DND-41 (cell line): ENCODE results near the gene NUDT3.

ENCODE experiments used
- ATAC-seq: fragments of 200-7000 bp; cut with Tn5 transposase; 3 replicates; pipeline ENCODE4 v1.9.1; 2021; ENCODE audit warnings: low read depth; ENCODE audit not compliant: insufficient read depth
- DNase-seq: peaks from one replicate; pipeline ENCODE4 v3.0.0-alpha.2; 2020
- H2AFZ ChIP-seq: 2 replicates; pipeline ENCODE4 v1.6.0; 2012; ENCODE audit warnings: low read depth, low read length
- H3K27ac ChIP-seq: 2 replicates; pipeline ENCODE4 v1.5.1; 2012; ENCODE audit warnings: low read length, inconsistent platforms
- H3K27me3 ChIP-seq: fragments of 200-600 bp; sonication (generic); 2 replicates; pipeline ENCODE4 v1.6.0; 2012; ENCODE audit warnings: low read length, mild to moderate bottlenecking, inconsistent platforms; ENCODE audit not compliant: insufficient read depth, poor library complexity
- H3K36me3 ChIP-seq: 2 replicates; pipeline ENCODE4 v1.5.1; 2012; ENCODE audit warnings: low read length, inconsistent platforms; ENCODE audit not compliant: insufficient read depth
- H3K4me1 ChIP-seq: 2 replicates; pipeline ENCODE4 v1.5.1; 2012; ENCODE audit warnings: mild to moderate bottlenecking, low read length; ENCODE audit not compliant: insufficient read depth
- H3K4me2 ChIP-seq: 2 replicates; pipeline ENCODE4 v1.6.0; 2012; ENCODE audit warnings: mild to moderate bottlenecking, moderate library complexity, low read length, inconsistent platforms; ENCODE audit not compliant: insufficient read depth
- H3K4me3 ChIP-seq, 2 experiments: fragments of 200-600 bp in 1 of 2; shearing (Covaris generic) in 1 of 2; 2 replicates each; pipeline ENCODE4 v1.5.1; 2012 to 2016; ENCODE audit warnings: inconsistent platforms in 2 of 2, low read length in 2 of 2, mild to moderate bottlenecking in 2 of 2, low read depth in 1 of 2, moderate library complexity in 1 of 2
- H3K79me2 ChIP-seq: 2 replicates; pipeline ENCODE4 v1.6.0; 2012; ENCODE audit warnings: low read length, inconsistent platforms; ENCODE audit not compliant: insufficient read depth
- H3K9ac ChIP-seq: 2 replicates; pipeline ENCODE4 v1.6.0; 2012; ENCODE audit warnings: low read depth, mild to moderate bottlenecking, inconsistent platforms, low read length, moderate library complexity
- H3K9me3 ChIP-seq: 2 replicates; pipeline ENCODE4 v1.5.1; 2012; ENCODE audit warnings: low read length, moderate library complexity, mild to moderate bottlenecking, inconsistent platforms; ENCODE audit not compliant: insufficient read depth, severe bottlenecking
- H4K20me1 ChIP-seq: 2 replicates; pipeline ENCODE4 v1.6.0; 2012; ENCODE audit warnings: low read length; ENCODE audit not compliant: insufficient read depth
- EZH2 ChIP-seq: IDR thresholded peaks from 3 replicates; pipeline ENCODE4 v1.6.1; 2012; ENCODE audit warnings: borderline replicate concordance, low read depth, mild to moderate bottlenecking, moderate library complexity, low read length, inconsistent platforms; ENCODE audit not compliant: severe bottlenecking
- TF ChIP-seq, protein P1 (sequence below): IDR thresholded peaks from 2 replicates; pipeline ENCODE4 v1.5.1; 2012; ENCODE audit warnings: borderline replicate concordance, low read length, moderate library complexity, mild to moderate bottlenecking; ENCODE audit not compliant: poor library complexity, severe bottlenecking; ENCODE audit errors: extremely low read depth

NUDT3 gene

GRCh38 chr6:34342247-34342646 lies 50.2 kb downstream of the NUDT3 start:
- Histone ChIP-seq H2AFZ (no peak overlapping the region), H3K4me2 (no peak overlapping the region), H3K27me3 (no peaks in the 10 kb centered on the region), H3K27ac (no peak overlapping the region), H3K4me3 (no peak overlapping the region), H3K79me2 (peaks cover 89% of the 10 kb centered on the region), H3K9me3 (no peaks in the 10 kb centered on the region), H3K36me3 (peaks cover 24% of the 10 kb centered on the region), H3K9ac (no peak overlapping the region), H3K4me1 (peaks cover 7% of the 10 kb centered on the region; the same call in 1 of the 2 replicates), H4K20me1 (peaks cover 42% of the 10 kb centered on the region; the same call in 1 of the 2 replicates)
- DNase-seq (no peak), ATAC-seq (no peak)
- TF ChIP-seq, protein P1, sequence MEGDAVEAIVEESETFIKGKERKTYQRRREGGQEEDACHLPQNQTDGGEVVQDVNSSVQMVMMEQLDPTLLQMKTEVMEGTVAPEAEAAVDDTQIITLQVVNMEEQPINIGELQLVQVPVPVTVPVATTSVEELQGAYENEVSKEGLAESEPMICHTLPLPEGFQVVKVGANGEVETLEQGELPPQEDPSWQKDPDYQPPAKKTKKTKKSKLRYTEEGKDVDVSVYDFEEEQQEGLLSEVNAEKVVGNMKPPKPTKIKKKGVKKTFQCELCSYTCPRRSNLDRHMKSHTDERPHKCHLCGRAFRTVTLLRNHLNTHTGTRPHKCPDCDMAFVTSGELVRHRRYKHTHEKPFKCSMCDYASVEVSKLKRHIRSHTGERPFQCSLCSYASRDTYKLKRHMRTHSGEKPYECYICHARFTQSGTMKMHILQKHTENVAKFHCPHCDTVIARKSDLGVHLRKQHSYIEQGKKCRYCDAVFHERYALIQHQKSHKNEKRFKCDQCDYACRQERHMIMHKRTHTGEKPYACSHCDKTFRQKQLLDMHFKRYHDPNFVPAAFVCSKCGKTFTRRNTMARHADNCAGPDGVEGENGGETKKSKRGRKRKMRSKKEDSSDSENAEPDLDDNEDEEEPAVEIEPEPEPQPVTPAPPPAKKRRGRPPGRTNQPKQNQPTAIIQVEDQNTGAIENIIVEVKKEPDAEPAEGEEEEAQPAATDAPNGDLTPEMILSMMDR, result no peak
- no peak for TF ChIP-seq EZH2

DNA sequence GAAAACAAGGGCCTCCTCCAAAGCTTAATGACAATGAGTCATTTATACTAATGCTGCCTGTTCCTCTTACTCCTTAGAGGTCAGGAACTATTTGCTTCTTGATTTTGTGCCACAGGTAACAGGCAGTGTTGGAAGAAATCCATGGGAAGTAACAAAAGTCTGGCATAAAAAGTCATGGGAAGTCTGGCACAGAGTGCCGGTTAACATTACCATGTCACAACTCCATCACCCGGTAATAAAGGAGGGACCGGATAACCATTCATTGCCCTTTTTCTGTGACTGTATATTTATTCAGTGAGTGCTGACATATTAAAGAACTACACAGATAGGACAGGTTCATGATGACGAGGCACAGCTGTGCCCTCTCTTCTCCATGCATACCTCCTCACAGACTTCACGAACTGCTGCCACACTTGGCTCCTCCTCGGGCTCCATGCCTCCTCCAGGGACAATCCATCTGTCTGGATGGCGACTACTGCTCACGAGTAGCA lies 50.9 kb downstream of the NUDT3 start:
- Histone ChIP-seq H3K36me3 (peaks cover 24% of the 10 kb centered on the region), H3K4me3 (no peak overlapping the region), H3K9me3 (no peaks in the 10 kb centered on the region), H3K4me2 (no peak overlapping the region), H3K79me2 (peaks cover 83% of the 10 kb centered on the region), H3K4me1 (peaks cover 7% of the 10 kb centered on the region; the same call in 1 of the 2 replicates), H3K9ac (no peak overlapping the region), H2AFZ (no peak overlapping the region), H3K27ac (no peak overlapping the region), H3K27me3 (no peaks in the 10 kb centered on the region), H4K20me1 (peaks cover 37% of the 10 kb centered on the region; the same call in 1 of the 2 replicates)
- no peak for TF ChIP-seq EZH2
- TF ChIP-seq, protein P1, result no peak
- no peak for ATAC-seq
- DNase-seq, result no peak

DNA sequence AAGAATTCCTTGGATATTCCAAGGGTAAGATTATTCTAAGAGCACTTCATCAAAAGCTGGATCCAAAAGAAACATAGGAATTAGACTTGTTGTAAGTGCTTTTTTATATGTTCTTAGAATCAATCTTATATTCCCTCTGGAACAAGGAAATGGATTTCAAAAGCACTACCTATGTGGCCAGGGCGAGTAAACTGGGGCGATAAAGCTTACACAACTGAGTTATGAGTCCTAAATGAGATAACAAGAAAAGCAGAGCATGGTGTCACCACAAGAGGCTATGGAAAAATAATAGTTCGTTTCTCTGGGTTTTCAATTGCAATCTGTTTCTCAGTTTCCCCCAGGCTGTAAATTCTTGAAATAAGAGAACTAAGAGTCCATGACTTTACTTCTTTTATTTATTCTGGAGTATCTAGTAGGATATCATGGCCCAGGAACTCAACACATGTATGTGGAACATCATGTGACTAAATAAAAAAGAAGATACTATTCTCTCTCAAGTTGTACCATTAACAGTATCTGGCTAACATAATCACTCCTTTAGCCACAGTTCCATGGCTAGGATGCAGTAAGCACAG lies 51.5 kb downstream of the NUDT3 start:
- Histone ChIP-seq H3K4me3 (no peak overlapping the region), H3K27ac (no peak overlapping the region), H4K20me1 (peaks cover 34% of the 10 kb centered on the region; the same call in 1 of the 2 replicates), H2AFZ (no peak overlapping the region), H3K36me3 (peaks cover 24% of the 10 kb centered on the region), H3K4me2 (no peak overlapping the region), H3K9ac (no peak overlapping the region), H3K79me2 (peaks cover 80% of the 10 kb centered on the region), H3K4me1 (peaks cover 7% of the 10 kb centered on the region; the same call in 1 of the 2 replicates), H3K9me3 (no peaks in the 10 kb centered on the region), H3K27me3 (no peaks in the 10 kb centered on the region)
- DNase-seq (no peak), ATAC-seq (no peak)
- TF ChIP-seq EZH2, result no peak
- TF ChIP-seq, protein P1, result no peak
